ENCODE measurements around the gene RMP24.

Gene RMP24

DNA sequence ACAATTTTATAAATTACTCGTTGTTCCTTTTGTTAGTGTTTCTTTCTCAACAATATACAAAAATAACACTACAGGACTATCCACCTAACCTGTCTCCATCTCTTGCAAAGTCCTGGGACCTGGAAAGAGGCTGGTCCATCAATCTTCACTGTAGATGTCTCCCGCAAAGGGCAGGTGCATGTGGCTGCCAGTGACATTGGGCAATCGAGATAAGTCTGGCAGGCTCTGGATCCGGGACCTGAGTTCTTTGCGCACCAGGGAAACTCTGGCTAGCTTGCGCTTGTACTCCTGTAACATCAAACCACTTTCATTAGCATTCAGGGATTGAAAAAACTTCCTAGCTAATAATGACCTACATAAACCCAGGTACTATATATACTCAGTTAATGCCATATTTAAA is 20.5 kb downstream of the RMP24 start:
- Histone ChIP-seq H4K20me1 (ENCODE audit: insufficient read depth, low read length) (no peaks in the 10 kb centered on the region), H3K27me3 (ENCODE audit: control insufficient read depth, insufficient read depth, low read length) (no peaks in the 10 kb centered on the region), H2BK120ac (ENCODE audit: low read depth, low read length) (no peak overlapping the region), H2BK5ac (ENCODE audit: low read depth, low read length, poor library complexity, severe bottlenecking) (no peak overlapping the region), H3K56ac (ENCODE audit: extremely low read depth, insufficient read depth, low read length) (no peak overlapping the region), H3K4me1 (ENCODE audit: control insufficient read depth, insufficient read depth, low read length) (no peaks in the 10 kb centered on the region; the same call in 1 of the 2 replicates), H3K27ac (ENCODE audit: insufficient read depth, low read length) (no peak overlapping the region), H2BK15ac (ENCODE audit: low read depth, low read length) (no peak overlapping the region), H3K4me3 (ENCODE audit: insufficient read depth, low read depth, low read length) (no peak overlapping the region), H2BK20ac (ENCODE audit: low read depth, low read length) (no peak overlapping the region), H3K9me1 (ENCODE audit: insufficient read depth, low read length) (peaks cover 10% of the 10 kb centered on the region), H2AFZ (replicated peaks; ENCODE audit: low read length, poor library complexity) (no peak overlapping the region), H4K8ac (ENCODE audit: low read depth in 2 of 2, low read length in 2 of 2) (no peak overlapping the region), H4K91ac (ENCODE audit: insufficient read depth, low read depth, low read length) (no peak overlapping the region), H3K36me3 (ENCODE audit: control insufficient read depth, insufficient read depth, low read length) (peaks cover 4% of the 10 kb centered on the region; the same call in 1 of the 2 replicates), H3K18ac (ENCODE audit: low read depth, low read length) (no peak overlapping the region), H3K79me1 (ENCODE audit: low read depth in 1 of 2, low read length in 2 of 2) (no peaks in the 10 kb centered on the region), H3K14ac (replicated peaks; ENCODE audit: low read depth, low read length) (no peak overlapping the region), H3K4ac (ENCODE audit: low read depth, low read length) (no peak overlapping the region), H3K9ac (ENCODE audit: low read depth, low read length) (no peak overlapping the region), H3K4me2 (ENCODE audit: low read depth, low read length) (no peak overlapping the region), H2AK5ac (ENCODE audit: low read depth, low read length) (no peak overlapping the region), H3K9me3 (ENCODE audit: control insufficient read depth, insufficient read depth, low read length) (no peaks in the 10 kb centered on the region), H2AK9ac (replicated peaks; ENCODE audit: low read depth, low read length, poor library complexity) (no peak overlapping the region), H3K23ac (ENCODE audit: low read depth, low read length) (no peak overlapping the region), H4K5ac (ENCODE audit: low read depth, low read length) (no peak overlapping the region)
- ChIA-PET POLR2A (ENCODE audit: unreplicated experiment) (no interaction called here), CTCF (no interaction called here)
- dilution Hi-C loops (cut with HindIII; ENCODE audit: low sequenced_read_pairs, unreplicated experiment), result no loop called here
- no TSS peak for BruUV-seq (replicated peaks)
- ATAC-seq (ENCODE audit: low read depth) (no peak), DNase-seq (no peak)
- no peak for TF ChIP-seq MAZ (IDR thresholded peaks at IDR 0.05; ENCODE audit: borderline replicate concordance, low read depth, low read length)
- TF ChIP-seq NFE2L2 (IDR thresholded peaks at IDR 0.05; ENCODE audit: low read depth, low read length), result no peak
- TF ChIP-seq CHD1 (IDR thresholded peaks at IDR 0.05; ENCODE audit: low read depth, low read length), result no peak
- no peak for TF ChIP-seq FOS (IDR thresholded peaks at IDR 0.05; ENCODE audit: low read depth, low read length)
- TF ChIP-seq CEBPB (IDR thresholded peaks at IDR 0.05; ENCODE audit: low read depth, low read length), result no peak
- TF ChIP-seq, protein P1, sequence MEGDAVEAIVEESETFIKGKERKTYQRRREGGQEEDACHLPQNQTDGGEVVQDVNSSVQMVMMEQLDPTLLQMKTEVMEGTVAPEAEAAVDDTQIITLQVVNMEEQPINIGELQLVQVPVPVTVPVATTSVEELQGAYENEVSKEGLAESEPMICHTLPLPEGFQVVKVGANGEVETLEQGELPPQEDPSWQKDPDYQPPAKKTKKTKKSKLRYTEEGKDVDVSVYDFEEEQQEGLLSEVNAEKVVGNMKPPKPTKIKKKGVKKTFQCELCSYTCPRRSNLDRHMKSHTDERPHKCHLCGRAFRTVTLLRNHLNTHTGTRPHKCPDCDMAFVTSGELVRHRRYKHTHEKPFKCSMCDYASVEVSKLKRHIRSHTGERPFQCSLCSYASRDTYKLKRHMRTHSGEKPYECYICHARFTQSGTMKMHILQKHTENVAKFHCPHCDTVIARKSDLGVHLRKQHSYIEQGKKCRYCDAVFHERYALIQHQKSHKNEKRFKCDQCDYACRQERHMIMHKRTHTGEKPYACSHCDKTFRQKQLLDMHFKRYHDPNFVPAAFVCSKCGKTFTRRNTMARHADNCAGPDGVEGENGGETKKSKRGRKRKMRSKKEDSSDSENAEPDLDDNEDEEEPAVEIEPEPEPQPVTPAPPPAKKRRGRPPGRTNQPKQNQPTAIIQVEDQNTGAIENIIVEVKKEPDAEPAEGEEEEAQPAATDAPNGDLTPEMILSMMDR (conservative IDR thresholded peaks at IDR 0.05; ENCODE audit: low read depth, low read length), result no peak
- TF ChIP-seq BHLHE40 (IDR thresholded peaks at IDR 0.05; ENCODE audit: low read depth, low read length), result no peak
- TF ChIP-seq MXI1 (IDR thresholded peaks at IDR 0.05; ENCODE audit: borderline replicate concordance, low read depth, low read length), result no peak
- no peak for TF ChIP-seq RFX5 (IDR thresholded peaks at IDR 0.05; ENCODE audit: low read depth, low read length)
- TF ChIP-seq MAFK (IDR thresholded peaks at IDR 0.05; ENCODE audit: low read depth, low read length), result no peak
- TF ChIP-seq, protein P2, sequence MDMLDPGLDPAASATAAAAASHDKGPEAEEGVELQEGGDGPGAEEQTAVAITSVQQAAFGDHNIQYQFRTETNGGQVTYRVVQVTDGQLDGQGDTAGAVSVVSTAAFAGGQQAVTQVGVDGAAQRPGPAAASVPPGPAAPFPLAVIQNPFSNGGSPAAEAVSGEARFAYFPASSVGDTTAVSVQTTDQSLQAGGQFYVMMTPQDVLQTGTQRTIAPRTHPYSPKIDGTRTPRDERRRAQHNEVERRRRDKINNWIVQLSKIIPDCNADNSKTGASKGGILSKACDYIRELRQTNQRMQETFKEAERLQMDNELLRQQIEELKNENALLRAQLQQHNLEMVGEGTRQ (IDR thresholded peaks at IDR 0.05; ENCODE audit: low read depth, low read length), result no peak
- no peak for TF ChIP-seq POLR2A (IDR thresholded peaks at IDR 0.05; ENCODE audit: low read depth, low read length)
- no peak for TF ChIP-seq RAD21 (IDR thresholded peaks at IDR 0.05; ENCODE audit: low read length)
- TF ChIP-seq SMC3 (IDR thresholded peaks at IDR 0.05; ENCODE audit: low read depth, low read length), result no peak
- TF ChIP-seq, protein P3, sequence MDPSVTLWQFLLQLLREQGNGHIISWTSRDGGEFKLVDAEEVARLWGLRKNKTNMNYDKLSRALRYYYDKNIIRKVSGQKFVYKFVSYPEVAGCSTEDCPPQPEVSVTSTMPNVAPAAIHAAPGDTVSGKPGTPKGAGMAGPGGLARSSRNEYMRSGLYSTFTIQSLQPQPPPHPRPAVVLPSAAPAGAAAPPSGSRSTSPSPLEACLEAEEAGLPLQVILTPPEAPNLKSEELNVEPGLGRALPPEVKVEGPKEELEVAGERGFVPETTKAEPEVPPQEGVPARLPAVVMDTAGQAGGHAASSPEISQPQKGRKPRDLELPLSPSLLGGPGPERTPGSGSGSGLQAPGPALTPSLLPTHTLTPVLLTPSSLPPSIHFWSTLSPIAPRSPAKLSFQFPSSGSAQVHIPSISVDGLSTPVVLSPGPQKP (IDR thresholded peaks at IDR 0.05; ENCODE audit: borderline replicate concordance, low read depth, low read length), result no peak
- TF ChIP-seq RCOR1 (IDR thresholded peaks at IDR 0.05; ENCODE audit: insufficient replicate concordance, low read length), result no peak
- WGBS, 2 experiments (ENCODE audit: extremely low coverage in 2 of 2, insufficient read length in 1 of 2), result 100% methylated on average over 1 of the region's 6 CpGs; no CpG with 5 or more reads in 1 of the 2 experiments
- in situ Hi-C loops (cut with MboI; ENCODE audit: low sequenced_read_pairs), result no loop called here
- intact Hi-C loops (cut with micrococcal nuclease), result no loop called here

All from IMR-90 (cell line).